BLaER1 (cell line): ENCODE data around the gene BBS2.

Experiments used
- H3K27ac ChIP-seq: shearing (Covaris generic); formaldehyde crosslinking; 2 replicates; pipeline ENCODE4 v1.8.1; 2022
- H3K27me3 ChIP-seq: shearing (Covaris generic); formaldehyde crosslinking; 2 replicates; pipeline ENCODE4 v1.8.1; 2022
- H3K36me3 ChIP-seq: shearing (Covaris generic); formaldehyde crosslinking; 2 replicates; pipeline ENCODE4 v1.8.1; 2022
- H3K4me1 ChIP-seq: shearing (Covaris generic); formaldehyde crosslinking; 2 replicates; pipeline ENCODE4 v1.8.1; 2022
- H3K4me2 ChIP-seq: shearing (Covaris generic); formaldehyde crosslinking; 2 replicates; pipeline ENCODE4 v1.8.1; 2022
- H3K4me3 ChIP-seq: shearing (Covaris generic); formaldehyde crosslinking; 2 replicates; pipeline ENCODE4 v1.8.1; 2022
- H3K9ac ChIP-seq: shearing (Covaris generic); formaldehyde crosslinking; 2 replicates; pipeline ENCODE4 v1.8.1; 2022
- H3K9me3 ChIP-seq: shearing (Covaris generic); formaldehyde crosslinking; 2 replicates; pipeline ENCODE4 v1.8.1; 2022
- H4K20me1 ChIP-seq: shearing (Covaris generic); formaldehyde crosslinking; 2 replicates; pipeline ENCODE4 v1.8.1; 2022
- Cebpa-rat ChIP-seq: shearing (Covaris generic); IDR thresholded peaks from 2 replicates; pipeline ENCODE4 v1.8.1; 2022

Gene BBS2, protein sequence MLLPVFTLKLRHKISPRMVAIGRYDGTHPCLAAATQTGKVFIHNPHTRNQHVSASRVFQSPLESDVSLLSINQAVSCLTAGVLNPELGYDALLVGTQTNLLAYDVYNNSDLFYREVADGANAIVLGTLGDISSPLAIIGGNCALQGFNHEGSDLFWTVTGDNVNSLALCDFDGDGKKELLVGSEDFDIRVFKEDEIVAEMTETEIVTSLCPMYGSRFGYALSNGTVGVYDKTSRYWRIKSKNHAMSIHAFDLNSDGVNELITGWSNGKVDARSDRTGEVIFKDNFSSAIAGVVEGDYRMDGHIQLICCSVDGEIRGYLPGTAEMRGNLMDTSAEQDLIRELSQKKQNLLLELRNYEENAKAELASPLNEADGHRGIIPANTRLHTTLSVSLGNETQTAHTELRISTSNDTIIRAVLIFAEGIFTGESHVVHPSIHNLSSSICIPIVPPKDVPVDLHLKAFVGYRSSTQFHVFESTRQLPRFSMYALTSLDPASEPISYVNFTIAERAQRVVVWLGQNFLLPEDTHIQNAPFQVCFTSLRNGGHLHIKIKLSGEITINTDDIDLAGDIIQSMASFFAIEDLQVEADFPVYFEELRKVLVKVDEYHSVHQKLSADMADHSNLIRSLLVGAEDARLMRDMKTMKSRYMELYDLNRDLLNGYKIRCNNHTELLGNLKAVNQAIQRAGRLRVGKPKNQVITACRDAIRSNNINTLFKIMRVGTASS

DNA sequence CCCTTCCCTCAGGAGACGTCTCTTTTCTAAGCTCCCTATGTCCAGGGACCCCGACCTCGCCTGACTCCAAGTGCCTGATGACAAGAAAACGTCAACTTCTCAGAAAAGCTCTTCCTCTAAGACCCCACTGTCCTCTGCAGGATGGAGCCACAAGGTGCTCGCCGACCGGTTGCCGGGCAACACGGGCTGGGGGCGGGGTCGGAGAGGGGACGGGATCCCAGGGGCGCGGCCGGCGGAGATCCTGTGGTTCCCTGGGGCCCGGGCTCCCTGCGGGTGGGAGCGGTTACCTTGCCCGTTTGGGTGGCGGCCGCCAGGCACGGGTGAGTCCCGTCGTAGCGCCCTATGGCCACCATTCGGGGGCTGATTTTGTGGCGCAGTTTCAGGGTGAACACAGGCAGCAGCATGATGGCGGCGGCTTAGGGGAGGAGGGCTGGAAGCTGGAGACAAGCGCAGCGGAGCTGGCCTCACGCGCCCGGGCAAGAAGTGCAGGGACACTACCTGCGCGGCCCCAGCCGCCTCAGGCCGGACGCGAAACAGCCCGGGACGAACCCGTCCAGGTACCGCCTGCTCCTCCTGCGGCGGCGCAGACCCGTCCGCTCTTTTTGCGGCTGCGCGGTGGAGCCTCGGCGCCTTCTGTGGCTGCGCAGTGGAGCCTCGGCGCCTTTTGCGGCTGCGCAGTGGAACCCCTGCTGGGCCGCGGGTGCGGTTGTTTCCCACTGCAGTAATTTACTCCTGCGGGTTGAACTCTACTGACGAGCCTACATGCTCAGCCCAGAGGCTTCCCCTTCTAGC, at the start of gene BBS2:
BBS2 (minus strand) TSS at position 566 of the 792 bp plus-strand sequence; CDS start at position 404, 162 bp downstream.
- H3K9ac ChIP-seq = peak within 1 kb of the TSS; percentile 72
- 0 out of 2 replicates have a peak within 1 kb of the TSS, but pooled peaks have one; percentile 20 for H3K27ac ChIP-seq
- H3K4me3 ChIP-seq = peak within 1 kb of the TSS; percentile 91
- TF ChIP-seq Cebpa-rat = no peak
- H3K4me2 ChIP-seq = peak within 1 kb of the TSS; percentile 93
- no peaks in the 10 kb centered on the region for H3K36me3 ChIP-seq
- peaks cover 16% of the 10 kb centered on the region for H3K4me1 ChIP-seq
- H3K9me3 ChIP-seq = no peaks in the 10 kb centered on the region
- peaks cover 39% of the 10 kb centered on the region for H4K20me1 ChIP-seq
- H3K27me3 ChIP-seq = no peaks in the 10 kb centered on the region

DNA sequence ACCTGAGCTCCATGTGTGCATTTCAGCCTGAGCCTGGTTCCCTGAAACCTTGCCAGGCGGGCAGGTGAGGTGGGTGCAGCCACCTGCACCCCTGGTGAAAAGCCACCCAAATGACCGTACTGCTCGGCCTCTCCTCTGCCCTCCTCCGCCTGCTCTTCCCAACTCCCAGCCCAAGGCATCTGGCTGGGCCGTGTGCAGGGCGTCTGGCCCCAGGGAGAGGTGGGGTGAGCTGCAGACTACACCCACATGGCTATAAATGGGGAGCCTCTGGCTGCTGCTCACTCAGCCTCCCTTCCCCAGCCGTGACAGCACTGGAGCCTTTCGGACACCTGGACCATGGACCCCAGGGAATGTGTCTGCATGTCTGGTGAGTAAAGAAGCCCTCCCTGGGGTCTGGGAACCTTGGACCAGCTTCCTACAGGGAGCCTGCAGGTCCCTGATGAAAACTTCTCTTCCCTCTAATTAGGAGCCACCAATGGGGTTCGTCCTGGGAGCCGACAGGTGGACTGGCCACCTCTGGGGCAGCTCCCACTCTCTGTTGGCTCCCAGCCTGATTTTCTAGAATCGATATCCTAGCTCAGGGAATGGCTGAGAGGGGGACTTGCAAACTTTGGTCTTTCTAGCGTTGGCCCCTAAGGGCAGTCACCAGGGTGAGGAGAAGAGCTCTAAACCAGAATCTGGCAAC, 45.1 kb upstream of the BBS2 start, which contains the start of gene MT4:
MT4 (plus strand) TSS at position 281 of the 685 bp plus-strand sequence; CDS start at position 337, 56 bp downstream.
- no peak within 1 kb of the TSS for H3K27ac ChIP-seq
- H3K9ac ChIP-seq = no peak within 1 kb of the TSS
- H3K36me3 ChIP-seq = no peaks in the 10 kb centered on the region
- H3K4me1 ChIP-seq = peaks cover 14% of the 10 kb centered on the region; the same call in 1 of the 2 replicates
- H3K9me3 ChIP-seq = no peaks in the 10 kb centered on the region
- no peak within 1 kb of the TSS for H3K4me2 ChIP-seq
- no peaks in the 10 kb centered on the region for H3K27me3 ChIP-seq
- H3K4me3 ChIP-seq = no peak within 1 kb of the TSS
- no peak for TF ChIP-seq Cebpa-rat
- H4K20me1 ChIP-seq = no peaks in the 10 kb centered on the region

DNA sequence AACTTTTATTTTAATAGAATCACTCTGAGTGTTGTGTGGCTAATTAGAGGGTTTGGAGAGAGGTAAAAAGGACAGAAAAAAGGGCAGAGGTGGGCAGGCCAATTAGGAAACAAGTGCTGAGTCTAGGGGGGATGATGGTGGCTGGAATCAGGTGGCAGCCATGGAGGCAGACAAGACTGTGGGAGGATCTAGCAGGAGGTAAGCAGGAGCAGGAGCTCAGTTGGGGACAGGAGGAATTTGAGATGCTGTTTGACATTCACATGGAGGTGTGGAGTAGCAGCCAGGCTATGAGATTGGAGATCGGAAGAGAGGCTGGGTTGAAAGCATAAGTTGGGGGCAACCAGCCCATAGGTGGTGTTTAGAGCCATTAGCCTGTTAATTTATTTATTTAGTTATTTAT, 41.3 kb upstream of the BBS2 start:
- Histone ChIP-seq H4K20me1 (no peaks in the 10 kb centered on the region), H3K36me3 (no peaks in the 10 kb centered on the region), H3K4me2 (peak overlapping the region; percentile 16), H3K27ac (no peak overlapping the region), H3K4me1 (peaks cover 14% of the 10 kb centered on the region; the same call in 1 of the 2 replicates), H3K27me3 (no peaks in the 10 kb centered on the region), H3K4me3 (no peak overlapping the region), H3K9ac (no peak overlapping the region), H3K9me3 (no peaks in the 10 kb centered on the region)
- no peak for TF ChIP-seq Cebpa-rat

DNA sequence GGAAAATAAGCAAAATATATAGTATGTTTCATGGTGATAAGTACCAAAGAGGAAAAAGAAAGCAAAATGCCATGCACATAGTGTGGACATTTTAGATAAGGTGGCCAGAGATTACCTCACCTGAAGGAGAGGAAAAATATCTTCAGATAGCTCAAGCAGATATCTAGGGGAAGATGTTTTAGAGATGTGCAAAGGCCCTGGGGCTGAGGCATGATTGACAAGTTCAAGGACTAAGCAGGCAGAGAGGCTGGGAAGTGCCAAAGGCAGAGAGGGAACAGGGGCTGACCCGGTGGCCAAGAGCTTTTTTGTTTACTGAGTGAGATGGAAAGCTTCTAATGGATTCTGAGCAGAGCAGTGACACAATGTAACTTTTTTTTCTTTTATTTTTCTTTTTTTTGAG, 40.6 kb upstream of the BBS2 start:
- no peaks in the 10 kb centered on the region for H3K36me3 ChIP-seq
- no peak overlapping the region for H3K4me3 ChIP-seq
- no peaks in the 10 kb centered on the region for H4K20me1 ChIP-seq
- TF ChIP-seq Cebpa-rat = no peak
- no peaks in the 10 kb centered on the region for H3K9me3 ChIP-seq
- no peaks in the 10 kb centered on the region for H3K27me3 ChIP-seq
- H3K4me1 ChIP-seq = peaks cover 14% of the 10 kb centered on the region; the same call in 1 of the 2 replicates
- H3K4me2 ChIP-seq = peak overlapping the region; percentile 16
- no peak overlapping the region for H3K27ac ChIP-seq
- H3K9ac ChIP-seq = no peak overlapping the region

DNA sequence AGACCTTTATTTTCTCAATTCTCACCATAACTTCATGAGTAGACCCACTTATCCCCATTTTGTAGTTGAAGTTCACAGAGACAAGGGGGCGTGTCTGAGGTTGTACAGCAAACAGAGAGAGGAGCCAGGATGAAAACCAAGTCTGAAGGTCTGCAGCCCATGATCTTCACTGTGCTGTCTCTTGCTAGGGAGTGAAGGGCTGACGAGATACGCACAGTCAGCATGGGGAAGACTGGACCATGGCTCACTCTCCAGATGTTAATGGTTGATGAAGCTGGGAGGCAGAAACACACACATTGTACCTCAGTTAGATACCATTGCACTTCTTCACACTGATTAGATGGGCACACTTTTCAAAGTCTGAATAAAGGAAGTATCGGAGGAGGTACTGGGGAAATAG, 39.3 kb upstream of the BBS2 start:
- Histone ChIP-seq H4K20me1 (no peaks in the 10 kb centered on the region), H3K27ac (no peak overlapping the region), H3K4me3 (no peak overlapping the region), H3K4me2 (no peak overlapping the region), H3K9me3 (no peaks in the 10 kb centered on the region), H3K4me1 (peaks cover 14% of the 10 kb centered on the region; the same call in 1 of the 2 replicates), H3K36me3 (no peaks in the 10 kb centered on the region), H3K27me3 (no peaks in the 10 kb centered on the region), H3K9ac (no peak overlapping the region)
- TF ChIP-seq Cebpa-rat = no peak

DNA sequence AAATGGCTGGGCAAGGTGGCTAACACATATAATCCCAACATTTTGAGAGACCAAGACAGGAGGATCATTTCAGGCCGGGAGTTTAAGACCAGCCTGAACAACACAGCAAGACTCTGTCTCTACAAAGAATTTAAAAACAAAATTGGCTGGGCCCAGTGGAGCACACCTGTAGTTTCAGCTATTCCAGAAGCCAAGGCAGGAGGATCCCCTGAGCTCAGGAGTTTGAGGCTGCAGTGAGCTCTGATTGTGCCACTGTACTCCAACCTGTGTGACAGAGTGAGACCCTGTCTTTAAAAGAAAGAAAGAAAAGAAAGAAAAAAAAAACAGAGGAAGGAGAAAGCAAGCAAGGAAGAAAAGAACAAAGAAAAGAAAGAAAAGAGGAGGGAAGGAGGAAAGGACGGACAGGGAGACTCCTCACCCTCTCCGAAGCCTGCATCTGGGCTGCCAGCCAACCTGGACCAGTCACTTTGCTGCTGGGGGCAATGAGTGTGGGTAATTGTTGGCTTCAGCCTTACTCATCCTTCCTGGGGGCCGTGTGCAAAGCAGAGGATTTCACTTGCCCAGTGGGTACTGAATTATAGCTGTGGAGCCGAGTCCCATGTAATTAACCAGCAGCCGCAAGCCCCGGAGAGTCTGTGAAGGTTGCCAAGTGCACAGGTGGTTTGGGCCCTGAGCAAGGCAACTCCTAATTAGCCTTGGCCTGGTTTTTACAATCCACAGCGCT, 38.4 kb upstream of the BBS2 start:
- Histone ChIP-seq H3K4me2 (no peak overlapping the region), H3K36me3 (no peaks in the 10 kb centered on the region), H3K9me3 (no peaks in the 10 kb centered on the region), H3K9ac (no peak overlapping the region), H3K4me1 (peaks cover 20% of the 10 kb centered on the region), H3K27ac (no peak overlapping the region), H3K27me3 (no peaks in the 10 kb centered on the region), H4K20me1 (no peaks in the 10 kb centered on the region), H3K4me3 (no peak overlapping the region)
- no peak for TF ChIP-seq Cebpa-rat

DNA sequence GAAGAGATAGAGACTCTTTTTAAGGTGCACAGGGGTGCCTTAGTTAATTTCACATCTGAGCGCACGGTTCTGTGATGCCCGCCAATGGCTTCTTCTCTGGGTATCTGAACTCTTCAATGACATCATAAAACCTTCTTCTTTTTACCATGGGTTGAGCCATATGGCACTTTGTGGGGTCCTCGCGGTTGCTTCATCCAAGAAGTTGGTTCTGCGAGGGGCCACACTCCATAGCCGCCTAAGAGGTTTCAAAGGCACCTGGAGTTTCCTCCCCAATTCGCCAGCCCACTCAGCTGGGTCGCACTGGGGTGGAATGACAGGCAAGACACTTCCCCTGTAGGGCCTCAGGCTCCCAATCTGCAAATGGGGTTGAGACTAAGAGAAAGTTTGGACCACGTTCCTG, 34.6 kb upstream of the BBS2 start:
- Histone ChIP-seq H3K4me2 (no peak overlapping the region), H4K20me1 (no peaks in the 10 kb centered on the region), H3K27ac (no peak overlapping the region), H3K4me3 (no peak overlapping the region), H3K4me1 (peaks cover 23% of the 10 kb centered on the region), H3K27me3 (no peaks in the 10 kb centered on the region), H3K9me3 (no peaks in the 10 kb centered on the region), H3K36me3 (no peaks in the 10 kb centered on the region), H3K9ac (no peak overlapping the region)
- no peak for TF ChIP-seq Cebpa-rat

DNA sequence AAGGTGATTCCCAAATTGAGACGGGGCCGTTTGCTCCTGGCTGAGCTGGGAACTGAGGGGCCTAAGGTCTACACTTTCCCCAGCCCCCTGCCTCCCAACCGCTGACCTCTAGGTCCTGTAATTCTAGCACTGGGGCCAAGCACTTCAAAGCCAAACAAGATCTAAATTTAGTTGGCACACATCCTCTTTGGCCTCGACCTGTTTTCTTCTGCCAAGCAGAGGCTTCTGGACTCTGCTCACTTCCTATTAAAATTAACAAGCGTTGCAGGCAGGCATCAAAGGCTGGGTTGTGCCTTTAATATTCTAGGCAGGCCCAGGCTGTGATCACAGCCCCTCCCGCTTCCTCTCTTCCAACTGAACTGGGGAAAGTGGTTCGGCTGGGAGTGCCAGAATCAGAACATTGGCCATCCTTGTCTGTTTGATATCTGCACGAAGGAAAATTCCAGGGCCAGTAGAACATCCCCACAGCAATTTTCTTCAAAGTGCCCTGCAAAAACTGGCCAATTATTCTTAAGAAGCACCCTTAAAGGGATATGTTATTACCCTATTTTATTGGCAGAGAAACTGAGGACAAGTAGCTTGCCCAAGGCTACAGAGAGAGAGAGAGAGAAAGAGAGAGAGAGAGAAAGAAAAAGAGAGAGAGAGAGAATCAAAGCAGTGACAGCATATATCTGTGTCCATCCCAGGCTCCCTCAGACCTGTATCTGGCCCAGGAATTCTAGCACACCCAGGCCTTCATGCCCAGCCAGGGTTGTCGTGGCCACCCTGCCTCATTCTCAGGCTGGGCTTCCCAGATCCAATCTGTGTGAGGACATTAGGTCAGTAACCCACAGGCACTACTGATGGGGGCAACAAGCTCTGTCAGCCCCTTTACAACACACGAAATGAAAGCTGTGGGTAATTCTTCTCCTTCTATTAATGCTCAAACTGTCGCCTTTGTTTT, 32.2 kb upstream of the BBS2 start:
- no peak overlapping the region for H3K4me3 ChIP-seq
- peak overlapping the region; percentile 59 for H3K4me2 ChIP-seq
- H3K4me1 ChIP-seq = peaks cover 38% of the 10 kb centered on the region
- no peaks in the 10 kb centered on the region for H4K20me1 ChIP-seq
- H3K9me3 ChIP-seq = no peaks in the 10 kb centered on the region
- H3K36me3 ChIP-seq = no peaks in the 10 kb centered on the region
- no peaks in the 10 kb centered on the region for H3K27me3 ChIP-seq
- TF ChIP-seq Cebpa-rat = no peak
- H3K27ac ChIP-seq = peak overlapping the region; percentile 31; the same call in 1 of the 2 replicates
- H3K9ac ChIP-seq = 0 out of 2 replicates have a peak overlapping the region, but pooled peaks have one; percentile 6
